ENCODE measurements around the gene PGF.

The PGF gene

DNA sequence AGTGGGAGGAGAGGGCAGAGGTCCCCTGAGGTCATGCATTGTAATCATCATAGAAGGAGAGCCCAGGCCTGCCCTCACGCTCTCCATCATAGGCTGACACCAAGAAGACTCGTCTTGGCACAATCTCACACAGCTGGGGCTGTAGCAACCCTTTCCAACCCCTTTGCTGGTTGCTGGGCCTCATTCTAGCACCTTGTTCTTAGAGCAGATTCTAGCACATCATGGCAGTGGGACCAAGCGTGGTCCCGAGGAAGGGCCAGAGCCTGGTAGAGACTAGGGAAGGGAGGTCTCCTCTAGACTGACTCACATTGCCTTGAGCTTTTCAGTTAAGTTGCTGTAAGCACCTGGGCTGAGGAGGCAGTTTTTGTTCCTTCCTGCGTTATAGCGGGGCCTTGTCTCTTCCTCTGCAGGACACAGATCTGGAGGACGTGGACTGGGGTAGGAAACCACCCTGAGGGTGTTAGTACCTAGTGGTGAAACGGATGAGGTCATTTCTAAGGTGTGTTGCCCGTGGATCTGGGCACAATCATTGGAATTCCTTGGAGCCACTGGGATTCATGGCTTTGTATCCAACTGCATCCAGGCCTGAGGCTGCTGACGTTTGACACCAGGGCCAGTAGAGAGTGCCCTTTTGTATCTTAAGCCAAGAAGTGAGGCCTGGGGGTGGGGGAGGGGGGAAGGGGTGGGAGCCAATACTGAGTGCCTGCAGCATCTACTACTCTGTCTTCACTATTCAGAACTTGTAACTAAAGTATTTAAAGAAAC, 52.3 kb downstream of the PGF start:
- DNase-seq (ENCODE audit: low read depth), result no peak
- no peak overlapping the region for H3K4me3 ChIP-seq (ENCODE audit: low read length)
- TF ChIP-seq, protein P1, sequence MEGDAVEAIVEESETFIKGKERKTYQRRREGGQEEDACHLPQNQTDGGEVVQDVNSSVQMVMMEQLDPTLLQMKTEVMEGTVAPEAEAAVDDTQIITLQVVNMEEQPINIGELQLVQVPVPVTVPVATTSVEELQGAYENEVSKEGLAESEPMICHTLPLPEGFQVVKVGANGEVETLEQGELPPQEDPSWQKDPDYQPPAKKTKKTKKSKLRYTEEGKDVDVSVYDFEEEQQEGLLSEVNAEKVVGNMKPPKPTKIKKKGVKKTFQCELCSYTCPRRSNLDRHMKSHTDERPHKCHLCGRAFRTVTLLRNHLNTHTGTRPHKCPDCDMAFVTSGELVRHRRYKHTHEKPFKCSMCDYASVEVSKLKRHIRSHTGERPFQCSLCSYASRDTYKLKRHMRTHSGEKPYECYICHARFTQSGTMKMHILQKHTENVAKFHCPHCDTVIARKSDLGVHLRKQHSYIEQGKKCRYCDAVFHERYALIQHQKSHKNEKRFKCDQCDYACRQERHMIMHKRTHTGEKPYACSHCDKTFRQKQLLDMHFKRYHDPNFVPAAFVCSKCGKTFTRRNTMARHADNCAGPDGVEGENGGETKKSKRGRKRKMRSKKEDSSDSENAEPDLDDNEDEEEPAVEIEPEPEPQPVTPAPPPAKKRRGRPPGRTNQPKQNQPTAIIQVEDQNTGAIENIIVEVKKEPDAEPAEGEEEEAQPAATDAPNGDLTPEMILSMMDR (IDR thresholded peaks at IDR 0.05; ENCODE audit: insufficient read depth, low read depth, low read length, missing control alignments), result no peak

DNA sequence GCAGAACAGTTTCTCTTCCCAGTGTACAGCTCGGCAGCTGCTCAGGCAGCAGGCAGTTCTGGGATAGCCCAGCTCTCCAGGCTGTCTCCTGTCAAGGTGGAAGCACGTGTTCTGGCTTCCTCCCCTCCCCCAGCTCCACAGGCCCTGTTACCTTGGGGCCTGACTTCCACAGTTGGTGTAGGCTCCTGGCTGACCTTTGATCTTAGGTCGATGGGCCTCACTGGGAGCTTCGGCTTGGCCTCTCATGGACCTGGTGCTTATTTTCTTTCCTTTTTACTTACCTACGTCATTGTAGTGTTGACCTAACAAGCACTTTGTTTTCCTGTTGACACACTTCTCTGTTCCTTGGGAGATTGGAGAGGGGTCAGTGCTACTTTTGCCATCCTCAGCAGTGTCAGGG, 56.7 kb downstream of the PGF start:
- H3K4me3 ChIP-seq (ENCODE audit: low read length), result no peak overlapping the region
- TF ChIP-seq, protein P1 (IDR thresholded peaks at IDR 0.05; ENCODE audit: insufficient read depth, low read depth, low read length, missing control alignments), result no peak
- no peak for DNase-seq (ENCODE audit: low read depth)

DNA sequence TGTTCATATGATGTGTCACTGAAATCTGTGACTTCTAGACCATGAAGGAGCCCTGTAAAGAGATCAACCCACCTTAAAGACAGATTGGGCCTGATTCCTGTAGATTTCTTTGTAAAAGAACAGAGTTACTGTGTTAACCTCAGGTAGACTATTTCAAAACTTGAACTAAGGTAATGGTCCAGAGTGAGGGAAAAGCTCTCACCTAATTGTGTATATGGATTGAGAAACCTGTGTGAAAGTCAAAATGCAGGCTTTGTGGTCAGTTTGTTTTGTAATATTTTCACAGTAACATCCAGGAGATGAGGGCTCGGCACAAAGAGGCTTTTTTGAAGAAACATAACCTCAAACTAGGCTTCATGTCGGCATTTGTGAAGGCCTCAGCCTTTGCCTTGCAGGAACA, 57.3 kb downstream of the PGF start:
- TF ChIP-seq, protein P1 (IDR thresholded peaks at IDR 0.05; ENCODE audit: insufficient read depth, low read depth, low read length, missing control alignments), result no peak
- no peak for DNase-seq (ENCODE audit: low read depth)

DNA sequence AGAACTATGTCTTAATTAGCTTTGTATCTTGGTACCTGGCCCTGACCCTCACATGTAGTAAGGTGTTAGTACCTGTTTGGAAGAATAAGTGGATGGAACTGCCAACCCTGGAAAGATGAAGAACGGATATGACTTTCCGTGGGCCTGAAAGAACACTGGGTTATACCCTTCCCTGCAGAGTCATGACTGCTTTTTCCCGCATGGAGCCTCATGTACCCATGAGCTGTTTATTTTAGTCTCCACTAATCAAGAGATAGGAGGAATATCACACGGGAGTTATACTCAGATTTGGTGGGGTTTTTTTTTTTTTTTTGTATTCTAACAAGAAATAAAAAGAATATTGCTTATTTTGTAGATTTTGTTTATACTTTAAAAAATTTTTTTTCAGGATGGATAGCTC, 57.8 kb downstream of the PGF start:
- H3K4me3 ChIP-seq (ENCODE audit: low read length), result no peak overlapping the region
- DNase-seq (ENCODE audit: low read depth), result no peak
- TF ChIP-seq, protein P1 (IDR thresholded peaks at IDR 0.05; ENCODE audit: insufficient read depth, low read depth, low read length, missing control alignments), result no peak

More for the DNA sequence above, 57.3 kb downstream of the PGF start:
- no peak overlapping the region for H3K4me3 ChIP-seq (ENCODE audit: low read length)

DNA sequence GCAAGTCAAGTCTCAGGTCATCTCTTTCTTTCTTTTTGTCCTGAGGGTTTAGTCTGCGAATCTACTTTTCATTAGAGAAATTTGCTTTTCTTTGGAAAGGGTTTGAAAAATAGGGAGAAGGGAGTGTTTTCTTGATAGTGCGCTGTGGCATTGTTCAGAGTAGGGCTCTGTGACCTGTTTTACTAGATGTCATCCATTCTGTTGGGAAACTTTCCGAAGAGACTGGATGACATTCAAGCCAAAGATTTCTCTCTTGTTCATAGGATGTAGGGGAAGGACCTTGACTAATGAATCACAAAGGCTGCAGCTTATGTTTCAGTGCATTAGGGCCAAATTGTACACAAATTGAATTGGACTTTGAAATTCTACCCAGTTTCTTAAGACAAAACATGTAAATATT, 59.0 kb downstream of the PGF start:
- no peak for DNase-seq (ENCODE audit: low read depth)
- H3K4me3 ChIP-seq (ENCODE audit: low read length), result no peak overlapping the region
- TF ChIP-seq, protein P1 (IDR thresholded peaks at IDR 0.05; ENCODE audit: insufficient read depth, low read depth, low read length, missing control alignments), result no peak

DNA sequence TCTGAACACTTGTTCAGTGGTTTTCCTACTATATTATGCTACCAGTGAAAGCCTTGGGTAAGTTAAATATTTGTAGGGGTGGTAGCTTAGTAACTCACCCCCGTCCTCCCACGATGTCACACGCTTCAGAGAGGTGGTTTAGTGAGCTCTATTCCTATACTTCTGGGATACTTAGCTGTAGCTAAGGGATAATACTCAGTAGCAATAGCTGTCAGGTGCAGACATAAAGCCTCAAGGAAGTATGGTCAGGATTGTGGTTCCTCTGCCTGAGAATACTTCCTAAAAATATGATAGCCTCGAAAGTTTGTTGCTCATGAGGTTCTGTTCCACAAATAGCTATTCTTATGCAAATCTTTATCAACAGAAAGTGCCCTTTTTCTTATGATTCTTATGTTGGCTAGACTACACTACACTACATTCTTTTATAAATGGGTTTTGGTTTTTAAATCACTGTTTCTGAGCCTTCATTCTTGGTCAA, 61.7 kb downstream of the PGF start:
- TF ChIP-seq, protein P1 (IDR thresholded peaks at IDR 0.05; ENCODE audit: insufficient read depth, low read depth, low read length, missing control alignments), result no peak
- no peak for DNase-seq (ENCODE audit: low read depth)

DNA sequence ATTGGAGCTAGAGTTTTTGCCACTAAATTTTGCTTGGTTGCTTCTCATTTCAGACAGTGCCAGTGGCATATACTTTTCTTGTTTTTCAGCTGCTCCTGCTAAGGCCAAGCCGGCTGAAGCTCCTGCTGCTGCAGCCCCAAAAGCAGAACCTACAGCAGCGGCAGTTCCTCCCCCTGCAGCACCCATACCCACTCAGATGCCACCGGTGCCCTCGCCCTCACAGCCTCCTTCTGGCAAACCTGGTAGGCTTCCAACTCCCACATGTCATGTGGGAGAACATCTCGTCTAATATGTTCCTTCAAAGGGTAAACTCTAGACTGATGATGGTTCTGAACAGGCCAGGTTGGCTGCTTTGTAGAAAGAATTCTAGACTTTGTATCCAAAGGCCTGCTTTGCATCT, 62.7 kb downstream of the PGF start:
- TF ChIP-seq, protein P1 (IDR thresholded peaks at IDR 0.05; ENCODE audit: insufficient read depth, low read depth, low read length, missing control alignments), result no peak
- no peak overlapping the region for H3K4me3 ChIP-seq (ENCODE audit: low read length)
- DNase-seq (ENCODE audit: low read depth), result no peak

More for the DNA sequence above, 61.7 kb downstream of the PGF start:
- H3K4me3 ChIP-seq (ENCODE audit: low read length), result no peak overlapping the region
